COR-L47 (cell line): Measurements from ENCODE around the gene UGGT1.

Experiments
- DNase-seq: peaks from one replicate; lab custom pipeline; 2025; lab: John Stamatoyannopoulos, UW

UGGT1 gene

GRCh38 chr2:128090945-128091725 lies at the start of gene UGGT1:
Gene UGGT1, plus strand, starts transcription at chr2:128091200. Its CDS starts 158 bp downstream, at chr2:128091358.
- DNase-seq = peak; percentile 96

GRCh38 chr2:128041561-128041960 lies 49.4 kb upstream of the UGGT1 start:
- no peak for DNase-seq

GRCh38 chr2:128043041-128043440 lies 48.0 kb upstream of the UGGT1 start:
- no peak for DNase-seq

- DNase-seq = no peak
Measured at GRCh38 chr2:128053331-128053730, 37.7 kb upstream of the UGGT1 start.

GRCh38 chr2:128054104-128054885 lies 36.7 kb upstream of the UGGT1 start:
- no peak for DNase-seq

- no peak for DNase-seq
Measured at GRCh38 chr2:128057334-128057733, 33.7 kb upstream of the UGGT1 start.

GRCh38 chr2:128058114-128058513 lies 32.9 kb upstream of the UGGT1 start:
- DNase-seq = no peak

GRCh38 chr2:128062571-128062970 lies 28.4 kb upstream of the UGGT1 start:
- DNase-seq = no peak

- DNase-seq = no peak
Measured at GRCh38 chr2:128064353-128064752, 26.6 kb upstream of the UGGT1 start.

- no peak for DNase-seq
Measured at GRCh38 chr2:128069769-128070168, 21.2 kb upstream of the UGGT1 start.

- no peak for DNase-seq
Measured at GRCh38 chr2:128073278-128073677, 17.7 kb upstream of the UGGT1 start.

GRCh38 chr2:128076461-128077106 lies 14.4 kb upstream of the UGGT1 start:
- DNase-seq = no peak

GRCh38 chr2:128084757-128085156 lies 6.2 kb upstream of the UGGT1 start:
- DNase-seq = no peak

- no peak for DNase-seq
Measured at GRCh38 chr2:128086244-128086643, 4.8 kb upstream of the UGGT1 start.

GRCh38 chr2:128090575-128090944 lies 440 bp upstream of the UGGT1 start:
- DNase-seq = no peak

- DNase-seq = no peak
Measured at GRCh38 chr2:128091726-128092080, 703 bp downstream of the UGGT1 start.

- DNase-seq = no peak
Measured at GRCh38 chr2:128092656-128093055, 1.7 kb downstream of the UGGT1 start.

GRCh38 chr2:128093762-128094161 lies 2.8 kb downstream of the UGGT1 start:
- no peak for DNase-seq

GRCh38 chr2:128095201-128095600 lies 4.2 kb downstream of the UGGT1 start:
- no peak for DNase-seq

- no peak for DNase-seq
Measured at GRCh38 chr2:128103407-128103806, 12.4 kb downstream of the UGGT1 start.

GRCh38 chr2:128105072-128105471 lies 14.1 kb downstream of the UGGT1 start:
- DNase-seq = no peak

GRCh38 chr2:128108166-128108565 lies 17.2 kb downstream of the UGGT1 start:
- DNase-seq = no peak

GRCh38 chr2:128109243-128109642 lies 18.2 kb downstream of the UGGT1 start:
- DNase-seq = no peak
